GM19099 (cell line): ENCODE data around the gene MYH11.

ENCODE experiments used
- POLR2A ChIP-seq: IDR thresholded peaks from 3 replicates; pipeline ENCODE4 v1.6.1; 2011; ENCODE audit warnings: low read depth; ENCODE audit not compliant: insufficient read length; ENCODE audit errors: extremely low read depth

The MYH11 gene

DNA sequence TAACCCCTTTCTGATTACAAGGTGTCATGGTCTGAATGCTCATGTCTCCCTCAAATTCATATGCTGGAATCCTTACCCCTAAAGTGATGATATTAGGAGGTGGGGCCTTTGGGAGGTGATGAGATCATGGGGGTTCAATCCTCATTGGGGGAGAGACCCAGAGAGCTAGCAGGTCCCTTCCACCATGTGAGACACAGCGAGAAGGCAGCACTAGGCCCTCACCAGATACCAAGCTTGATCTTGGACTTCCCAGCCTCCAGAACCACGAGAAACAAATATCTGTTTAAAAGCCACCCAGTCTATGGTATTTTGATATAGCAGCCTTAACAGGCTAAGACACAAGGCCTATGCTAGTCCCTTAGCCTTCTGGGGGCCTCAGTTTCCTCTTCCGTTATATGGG, 45.9 kb downstream of the MYH11 start:
- TF ChIP-seq POLR2A: no peak

DNA sequence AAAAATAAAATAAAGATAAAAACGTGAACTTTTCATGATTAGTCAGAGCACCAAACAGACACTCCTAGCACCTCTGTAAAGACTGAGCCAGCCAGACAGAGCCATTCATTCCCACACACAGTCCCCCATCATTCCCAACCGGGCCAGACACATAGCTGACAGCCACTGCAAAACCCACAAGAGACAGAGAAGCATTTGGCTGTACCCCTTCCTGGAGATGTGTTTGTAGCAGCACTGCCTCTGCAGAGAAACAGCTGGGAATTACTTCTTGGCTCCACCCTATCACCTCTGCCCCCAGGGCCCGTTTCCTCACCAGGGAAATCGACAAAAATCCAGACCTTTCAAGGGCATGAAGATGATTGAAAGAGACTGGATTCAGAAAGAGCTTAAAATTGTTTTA, 46.4 kb downstream of the MYH11 start:
- no peak for TF ChIP-seq POLR2A

DNA sequence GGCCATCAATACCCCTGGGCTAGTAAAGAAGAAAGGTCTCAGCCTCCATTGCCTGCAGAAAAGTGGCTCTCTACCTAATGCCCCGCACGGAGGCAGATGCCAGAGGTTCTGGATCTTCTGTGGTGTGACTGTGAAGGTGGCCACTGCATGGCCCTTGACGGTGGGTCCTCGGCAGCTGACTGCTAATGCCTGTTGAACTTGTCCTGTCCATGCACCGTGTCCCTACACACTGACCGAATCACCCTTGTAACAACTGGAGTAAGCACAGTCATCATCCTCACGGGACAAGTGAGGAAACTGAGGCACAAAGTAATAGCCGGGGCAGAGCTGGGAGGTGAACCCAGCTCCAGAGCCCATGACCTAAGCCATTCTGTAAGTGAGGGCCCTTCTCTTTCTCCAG, 48.8 kb downstream of the MYH11 start:
- TF ChIP-seq POLR2A: no peak

DNA sequence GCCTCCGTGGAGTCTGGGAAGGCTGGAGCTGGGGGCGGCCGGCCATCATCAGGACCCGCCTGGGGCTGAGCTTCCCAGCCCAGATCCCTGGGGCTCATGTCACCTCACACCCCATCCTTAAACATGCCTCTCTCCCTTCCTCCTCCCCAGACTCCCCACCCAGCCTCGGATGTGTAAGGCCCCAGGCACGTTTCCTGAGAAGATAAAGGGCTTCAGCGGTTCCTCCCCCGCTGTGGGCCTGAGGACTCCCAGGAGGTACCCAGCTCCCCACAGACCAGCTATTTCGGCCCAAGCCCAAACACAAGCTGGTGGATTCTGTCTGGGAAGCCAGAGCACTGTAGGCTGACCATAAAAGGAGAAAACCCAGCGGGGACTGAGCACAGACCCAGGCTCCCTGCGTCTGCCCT, 49.2 kb downstream of the MYH11 start:
- TF ChIP-seq POLR2A: no peak

DNA sequence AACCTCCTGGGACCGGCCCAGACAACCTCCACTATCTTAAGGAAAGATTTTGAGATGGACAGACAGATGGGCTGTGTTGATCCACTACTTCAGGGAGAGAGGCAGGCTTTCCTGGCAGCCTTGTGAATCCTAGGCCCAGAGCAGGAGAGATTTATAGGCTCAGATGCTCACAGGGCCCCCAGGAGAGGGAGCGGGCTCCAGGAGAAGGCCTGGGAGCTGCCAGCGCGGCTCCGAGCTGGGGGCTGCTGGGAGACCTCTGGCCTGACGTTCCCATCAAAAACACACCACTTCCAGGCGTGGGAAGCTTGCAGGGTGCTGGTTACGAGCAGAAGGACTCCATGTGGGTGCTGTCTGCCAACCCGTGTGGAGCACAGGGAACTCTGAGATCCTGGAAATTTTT, 53.2 kb downstream of the MYH11 start:
- no peak for TF ChIP-seq POLR2A

DNA sequence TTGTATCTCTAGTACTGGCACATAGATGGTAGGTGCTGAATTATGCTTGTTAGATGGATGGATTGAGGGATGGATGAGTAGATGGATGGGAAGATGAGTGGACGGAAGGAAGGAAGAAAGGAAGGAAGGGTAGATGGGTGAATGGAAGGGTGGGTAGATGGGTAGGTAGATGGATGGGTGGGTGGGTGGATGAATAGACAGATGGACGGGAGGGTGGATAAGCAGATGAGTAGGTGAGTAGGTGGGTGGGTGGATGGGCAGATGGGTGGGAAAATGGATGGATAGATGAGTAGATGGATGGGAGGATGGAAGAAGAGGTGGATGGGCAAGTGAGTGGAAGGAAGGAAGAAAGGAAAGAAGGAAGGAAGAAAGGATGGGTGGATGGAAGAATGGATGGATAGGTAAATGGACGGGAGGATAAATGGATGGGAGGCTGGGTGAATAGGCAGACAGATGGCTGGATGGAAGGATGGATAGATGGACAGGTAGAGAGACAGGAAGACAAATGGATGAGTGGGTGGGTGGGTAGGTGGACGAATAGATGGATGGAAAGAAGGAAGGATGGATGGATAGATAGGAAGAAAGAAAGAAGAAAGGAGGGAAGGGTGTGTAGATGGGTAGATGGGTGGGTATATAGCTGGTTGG, 56.9 kb downstream of the MYH11 start:
- no peak for TF ChIP-seq POLR2A

DNA sequence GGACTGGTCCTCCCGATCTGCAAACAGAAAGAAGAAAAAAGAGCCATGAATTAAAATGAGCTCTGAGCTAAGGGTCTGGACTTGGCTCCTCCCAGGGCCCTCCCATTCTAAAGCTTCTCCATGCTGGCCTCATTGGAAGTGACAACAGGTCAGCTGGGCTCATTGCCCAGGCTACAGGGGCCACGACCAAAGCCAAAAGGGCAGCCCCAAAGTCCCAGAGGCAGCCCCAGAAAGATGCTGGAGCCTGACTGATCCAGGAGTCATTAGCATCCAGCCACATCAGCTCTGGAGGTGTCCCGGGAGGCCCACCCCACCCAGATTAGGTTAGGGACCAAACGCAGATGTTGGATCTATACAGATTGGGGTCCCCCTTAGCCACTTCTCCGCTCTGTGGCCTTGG, 58.2 kb downstream of the MYH11 start:
- TF ChIP-seq POLR2A: no peak

DNA sequence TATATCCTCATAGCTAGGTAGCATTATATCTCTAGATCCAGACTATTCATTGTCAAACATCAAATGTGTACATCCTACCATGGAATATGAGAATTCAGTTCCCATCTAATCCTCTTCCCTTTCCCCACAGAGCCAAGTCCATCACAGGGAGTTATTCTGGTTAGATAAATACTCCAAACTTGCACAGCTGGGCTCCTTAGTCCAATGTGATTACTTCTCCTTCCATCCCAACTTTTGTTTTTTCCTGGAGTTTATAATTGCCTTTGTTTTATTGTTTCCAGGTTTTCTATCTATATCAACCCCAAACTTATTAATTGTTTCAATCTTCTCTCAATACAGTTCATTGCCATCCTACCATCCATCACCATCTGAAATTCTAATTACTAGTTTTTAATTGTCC, 59.9 kb downstream of the MYH11 start:
- TF ChIP-seq POLR2A: no peak

DNA sequence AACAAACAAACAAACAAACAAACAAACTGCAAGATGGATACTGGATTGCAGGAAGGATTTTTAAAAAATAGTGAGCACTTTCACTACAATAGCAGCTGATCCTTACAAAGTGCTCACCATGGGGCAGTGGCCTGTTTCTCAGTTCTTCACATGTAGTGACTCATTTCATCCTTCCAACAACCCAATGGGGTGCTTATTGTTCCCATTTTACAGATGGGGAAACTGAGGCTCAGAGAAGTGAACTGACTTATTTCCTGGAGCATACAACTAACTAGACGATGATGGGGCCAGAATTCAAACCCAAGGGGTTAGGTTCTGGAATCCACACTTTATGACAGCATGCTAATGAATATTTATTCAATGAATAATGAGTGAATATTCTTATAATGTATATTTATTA, 61.2 kb downstream of the MYH11 start:
- TF ChIP-seq POLR2A: no peak

DNA sequence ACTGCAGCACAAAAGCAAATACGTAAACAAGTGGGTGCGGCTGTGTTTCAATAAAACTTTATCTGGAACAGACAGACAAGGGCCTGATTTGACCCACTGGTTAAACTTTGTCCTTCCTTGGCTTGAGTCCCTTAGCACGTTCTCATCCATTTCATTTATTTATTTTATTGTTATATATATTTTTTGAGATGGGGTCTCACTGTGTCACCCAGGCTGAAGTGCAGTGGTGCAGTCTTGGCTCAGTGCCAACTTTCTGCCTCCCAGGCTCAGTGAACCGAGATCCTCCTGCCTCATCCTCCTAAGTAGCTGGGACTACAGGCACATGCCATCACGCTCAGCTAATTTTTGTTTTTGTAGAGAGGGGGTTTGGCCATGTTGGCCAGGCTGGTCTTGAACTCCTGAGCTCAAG, 64.3 kb downstream of the MYH11 start:
- TF ChIP-seq POLR2A: no peak

DNA sequence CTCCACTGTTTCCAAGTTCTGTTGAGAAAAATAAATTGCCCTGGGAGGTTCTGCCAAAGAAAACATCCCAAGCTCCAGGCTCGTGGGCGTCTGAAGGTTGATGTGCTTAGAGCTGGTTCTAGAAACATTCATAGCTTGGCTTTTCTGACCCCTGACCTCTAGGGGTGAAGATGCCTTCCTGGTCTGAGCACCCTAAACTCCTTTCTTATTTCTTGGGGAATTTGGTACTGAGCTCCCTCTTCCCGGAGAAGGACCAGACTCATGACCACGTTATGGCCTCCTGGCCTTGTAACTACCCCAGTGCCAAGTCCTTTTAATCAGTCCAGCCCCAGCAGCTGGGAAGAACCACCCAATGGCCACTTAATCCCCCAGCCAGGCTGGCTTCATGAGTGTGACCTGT, 66.4 kb downstream of the MYH11 start:
- no peak for TF ChIP-seq POLR2A

DNA sequence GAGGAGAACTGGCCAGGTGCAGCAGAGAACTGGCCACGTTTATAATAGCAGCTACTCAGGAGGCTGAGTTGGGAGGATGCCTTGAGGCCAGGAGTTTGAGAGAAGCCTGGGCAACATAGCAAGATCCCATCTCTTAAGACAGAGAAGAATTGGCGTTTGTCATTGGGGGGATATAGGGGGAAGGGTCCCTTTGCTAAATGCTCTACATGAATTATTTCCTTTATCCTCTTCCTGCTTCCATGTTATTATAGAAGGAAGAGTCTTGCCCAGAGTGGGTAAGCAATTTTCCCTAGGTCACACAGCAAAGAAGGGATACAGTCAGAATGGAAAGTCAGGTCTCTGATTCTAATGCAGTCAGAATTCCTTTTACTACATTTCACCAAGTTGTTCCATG, 68.0 kb downstream of the MYH11 start:
- no peak for TF ChIP-seq POLR2A

DNA sequence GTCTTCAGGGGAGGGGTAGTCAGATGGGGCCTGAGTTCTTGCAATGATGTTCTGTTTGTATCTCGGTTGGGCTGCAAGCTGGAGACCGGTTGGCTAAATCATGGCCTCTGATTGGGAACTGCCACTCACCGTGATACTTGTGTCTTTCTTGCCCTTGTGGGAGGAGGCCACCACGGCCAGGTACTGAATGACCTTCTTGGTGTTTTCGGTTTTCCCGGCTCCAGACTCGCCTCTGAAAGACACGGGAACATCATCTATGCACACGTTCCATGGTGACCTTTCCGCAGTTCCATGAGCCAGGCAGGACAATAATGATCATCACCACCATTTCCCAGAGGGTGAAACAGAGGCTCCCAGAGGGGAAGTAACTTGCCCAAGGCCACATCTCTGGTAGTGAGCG, 70.3 kb downstream of the MYH11 start:
- TF ChIP-seq POLR2A: no peak

DNA sequence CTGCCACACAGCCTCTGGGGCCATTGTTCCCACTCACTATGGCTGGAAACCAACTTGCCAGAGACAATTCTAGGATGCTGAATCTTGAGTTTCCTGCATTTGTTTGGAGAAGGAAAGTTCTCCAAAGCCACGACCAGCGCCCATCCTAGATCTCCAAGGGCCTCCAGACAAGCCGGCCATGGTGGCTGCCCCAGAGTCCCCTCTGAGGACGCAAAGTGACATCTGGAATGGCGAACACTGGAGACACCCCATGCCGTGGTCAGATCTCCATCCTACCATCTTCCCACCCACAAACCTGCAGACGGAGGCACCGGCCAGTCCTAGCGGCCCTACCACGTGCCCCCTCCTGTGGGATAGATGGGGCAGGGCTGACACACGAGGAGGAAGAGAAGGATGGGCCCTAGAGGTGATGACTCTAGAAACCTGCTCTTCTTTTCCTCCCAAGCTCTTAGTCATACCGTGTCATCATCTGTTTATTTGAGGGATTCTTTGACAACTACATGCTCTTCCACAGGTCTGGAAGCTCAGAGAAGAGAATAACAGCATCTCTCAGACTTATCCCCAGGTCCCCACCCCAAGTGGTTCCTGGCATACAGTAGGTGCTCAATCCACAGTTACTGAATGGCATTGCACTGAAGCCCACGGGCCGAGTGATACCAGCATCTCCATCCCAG, 71.3 kb downstream of the MYH11 start:
- no peak for TF ChIP-seq POLR2A

DNA sequence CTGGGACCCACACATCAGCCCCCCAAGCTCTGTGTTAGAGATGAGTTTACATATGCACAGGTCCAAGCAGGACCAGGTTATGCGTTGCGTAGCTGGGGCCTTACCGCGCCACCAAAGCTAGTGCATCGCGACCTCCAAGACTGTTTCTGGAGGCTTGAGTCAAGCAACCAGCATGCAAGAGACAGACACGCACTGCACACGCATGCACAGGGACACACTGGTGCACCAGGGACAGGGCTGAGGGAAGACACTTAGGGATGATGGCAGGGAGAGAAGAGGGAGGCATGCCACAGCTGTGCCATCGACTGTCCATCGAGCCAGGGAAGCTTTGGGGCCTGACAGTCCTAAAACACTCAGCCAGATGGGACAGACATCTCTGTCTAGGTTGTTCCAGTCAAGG, 72.8 kb downstream of the MYH11 start:
- TF ChIP-seq POLR2A: no peak

DNA sequence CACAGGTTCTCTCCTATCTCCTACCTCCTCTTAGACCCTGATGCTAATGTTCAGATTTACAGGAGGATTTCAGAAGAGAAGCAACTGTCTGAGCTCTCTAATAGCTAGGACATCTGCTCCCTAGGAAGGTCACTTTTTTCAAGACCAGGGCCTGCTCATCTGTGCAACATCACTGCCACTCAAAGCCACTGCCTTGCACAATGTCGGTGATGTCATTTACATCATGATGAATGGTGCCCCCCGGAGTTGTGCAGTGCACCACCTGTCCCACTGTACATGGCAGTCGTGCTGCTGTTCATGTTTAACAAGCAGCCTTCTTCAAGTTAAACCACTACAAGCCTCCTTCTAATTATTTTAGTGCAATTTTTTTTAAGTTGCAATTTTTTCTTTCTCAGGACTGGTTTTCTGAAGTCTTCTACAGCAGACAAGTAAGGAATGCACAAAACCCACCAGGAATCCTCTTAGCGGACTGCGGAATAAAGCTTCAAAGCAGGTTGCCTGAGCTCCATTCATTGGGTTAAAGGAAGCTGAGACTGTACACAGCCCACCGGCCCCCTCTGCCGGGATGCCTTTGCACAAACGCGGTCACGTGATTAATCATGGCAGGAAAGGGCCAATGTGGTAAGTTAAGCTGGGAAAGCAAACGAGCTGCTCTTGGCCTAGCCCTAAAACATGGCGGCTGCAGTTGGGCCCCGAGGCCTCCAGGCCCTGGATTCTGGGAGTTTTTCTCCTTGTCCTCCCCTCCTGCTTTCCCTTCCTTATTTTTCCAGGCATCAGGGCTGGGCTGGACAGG, 74.1 kb downstream of the MYH11 start:
- TF ChIP-seq POLR2A: no peak
